Peyer's patch (tissue), 4 donors: ENCODE measurements around the gene IL22RA1.

ENCODE experiments used
- POLR2A ChIP-seq, 2 donors: fragments of 450-650 bp; IDR thresholded peaks; one replicate each; pipeline ENCODE4 v1.5.1; 2017; ENCODE audit warnings: antibody characterized with exemption in 2 of 2, mild to moderate bottlenecking in 2 of 2, moderate library complexity in 2 of 2
- TF ChIP-seq, protein P1 (sequence below), 6 experiments: fragments of 450-650 bp in 4 of 6; fragments of 200-600 bp in 2 of 6; sonication (generic) in 1 of 6; IDR thresholded peaks; one replicate each; pipeline ENCODE4 v1.5.1; 2017 to 2019; ENCODE audit warnings: antibody characterized with exemption in 6 of 6, mild to moderate bottlenecking in 3 of 6, moderate library complexity in 1 of 6

GRCh38 chr1:24092979-24093378, 50.0 kb downstream of the IL22RA1 start:
- TF ChIP-seq, protein P1, sequence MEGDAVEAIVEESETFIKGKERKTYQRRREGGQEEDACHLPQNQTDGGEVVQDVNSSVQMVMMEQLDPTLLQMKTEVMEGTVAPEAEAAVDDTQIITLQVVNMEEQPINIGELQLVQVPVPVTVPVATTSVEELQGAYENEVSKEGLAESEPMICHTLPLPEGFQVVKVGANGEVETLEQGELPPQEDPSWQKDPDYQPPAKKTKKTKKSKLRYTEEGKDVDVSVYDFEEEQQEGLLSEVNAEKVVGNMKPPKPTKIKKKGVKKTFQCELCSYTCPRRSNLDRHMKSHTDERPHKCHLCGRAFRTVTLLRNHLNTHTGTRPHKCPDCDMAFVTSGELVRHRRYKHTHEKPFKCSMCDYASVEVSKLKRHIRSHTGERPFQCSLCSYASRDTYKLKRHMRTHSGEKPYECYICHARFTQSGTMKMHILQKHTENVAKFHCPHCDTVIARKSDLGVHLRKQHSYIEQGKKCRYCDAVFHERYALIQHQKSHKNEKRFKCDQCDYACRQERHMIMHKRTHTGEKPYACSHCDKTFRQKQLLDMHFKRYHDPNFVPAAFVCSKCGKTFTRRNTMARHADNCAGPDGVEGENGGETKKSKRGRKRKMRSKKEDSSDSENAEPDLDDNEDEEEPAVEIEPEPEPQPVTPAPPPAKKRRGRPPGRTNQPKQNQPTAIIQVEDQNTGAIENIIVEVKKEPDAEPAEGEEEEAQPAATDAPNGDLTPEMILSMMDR (IDR thresholded peaks at IDR 0.05): no peak
- no peak for TF ChIP-seq POLR2A (IDR thresholded peaks at IDR 0.05)
